ENCODE results near the gene LCE6A. TPM values are rescaled to one million over a fixed set of nuclear protein-coding genes. Genes with fewer than 3 reads are reported as not detected.

LCE6A gene
- total and polyA plus RNA-seq, 9 donors, result not detected

DNA sequence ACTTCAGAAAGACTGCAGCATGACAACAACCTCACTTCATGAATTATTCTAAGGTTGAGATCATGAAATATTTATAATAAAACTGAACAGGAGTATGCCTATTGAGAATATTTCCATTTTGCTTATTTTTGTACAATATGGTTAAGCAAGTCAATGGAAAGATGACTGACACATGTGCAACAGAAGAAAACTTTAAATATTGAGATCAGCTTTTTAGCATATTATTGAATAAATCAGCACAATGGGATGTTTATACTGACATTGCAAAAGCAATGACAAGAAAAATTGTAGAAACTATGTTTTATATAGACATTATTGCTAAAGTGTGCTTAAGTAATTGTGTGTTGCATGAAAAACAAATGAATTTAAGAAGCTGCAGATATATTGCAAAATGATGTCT, 21.8 kb downstream of the LCE6A start:
- no peaks in the 10 kb centered on the region for H3K27me3 ChIP-seq
- no peak for DNase-seq
- no peaks in the 10 kb centered on the region for H3K36me3 ChIP-seq
- intact Hi-C loops (cut with DNase I), result no loop called here
- no peaks in the 10 kb centered on the region for H3K9me3 ChIP-seq
- H3K4me3 ChIP-seq, result no peak overlapping the region
- no peaks in the 10 kb centered on the region for H3K4me1 ChIP-seq (ENCODE audit: insufficient read depth)
- H3K27ac ChIP-seq, result no peak overlapping the region
- no peak for TF ChIP-seq EP300 (IDR thresholded peaks at IDR 0.05)
- TF ChIP-seq, protein P1, sequence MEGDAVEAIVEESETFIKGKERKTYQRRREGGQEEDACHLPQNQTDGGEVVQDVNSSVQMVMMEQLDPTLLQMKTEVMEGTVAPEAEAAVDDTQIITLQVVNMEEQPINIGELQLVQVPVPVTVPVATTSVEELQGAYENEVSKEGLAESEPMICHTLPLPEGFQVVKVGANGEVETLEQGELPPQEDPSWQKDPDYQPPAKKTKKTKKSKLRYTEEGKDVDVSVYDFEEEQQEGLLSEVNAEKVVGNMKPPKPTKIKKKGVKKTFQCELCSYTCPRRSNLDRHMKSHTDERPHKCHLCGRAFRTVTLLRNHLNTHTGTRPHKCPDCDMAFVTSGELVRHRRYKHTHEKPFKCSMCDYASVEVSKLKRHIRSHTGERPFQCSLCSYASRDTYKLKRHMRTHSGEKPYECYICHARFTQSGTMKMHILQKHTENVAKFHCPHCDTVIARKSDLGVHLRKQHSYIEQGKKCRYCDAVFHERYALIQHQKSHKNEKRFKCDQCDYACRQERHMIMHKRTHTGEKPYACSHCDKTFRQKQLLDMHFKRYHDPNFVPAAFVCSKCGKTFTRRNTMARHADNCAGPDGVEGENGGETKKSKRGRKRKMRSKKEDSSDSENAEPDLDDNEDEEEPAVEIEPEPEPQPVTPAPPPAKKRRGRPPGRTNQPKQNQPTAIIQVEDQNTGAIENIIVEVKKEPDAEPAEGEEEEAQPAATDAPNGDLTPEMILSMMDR (IDR thresholded peaks at IDR 0.05), result no peak
- no peak for TF ChIP-seq POLR2A (IDR thresholded peaks at IDR 0.05)

DNA sequence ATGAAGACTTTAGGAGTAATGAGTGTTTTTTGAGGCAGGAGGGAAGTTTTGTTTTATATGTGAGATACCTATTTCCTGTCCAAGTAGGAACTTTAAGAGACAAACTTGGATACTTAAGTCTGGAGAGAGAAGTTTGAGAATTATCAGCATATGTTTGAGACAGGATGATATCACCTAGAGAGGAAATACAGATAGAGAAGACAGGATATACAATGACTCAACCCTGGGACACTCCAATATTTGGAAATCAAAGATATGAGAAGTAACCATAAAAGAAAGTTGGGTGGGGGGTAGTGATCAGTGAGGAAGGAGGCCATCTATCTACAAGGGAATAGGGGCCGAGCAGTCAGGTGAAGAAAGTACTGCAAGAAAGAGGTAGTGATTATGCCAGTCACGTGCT, 23.7 kb downstream of the LCE6A start:
- intact Hi-C loops (cut with DNase I), result no loop called here
- no peaks in the 10 kb centered on the region for H3K27me3 ChIP-seq

DNA sequence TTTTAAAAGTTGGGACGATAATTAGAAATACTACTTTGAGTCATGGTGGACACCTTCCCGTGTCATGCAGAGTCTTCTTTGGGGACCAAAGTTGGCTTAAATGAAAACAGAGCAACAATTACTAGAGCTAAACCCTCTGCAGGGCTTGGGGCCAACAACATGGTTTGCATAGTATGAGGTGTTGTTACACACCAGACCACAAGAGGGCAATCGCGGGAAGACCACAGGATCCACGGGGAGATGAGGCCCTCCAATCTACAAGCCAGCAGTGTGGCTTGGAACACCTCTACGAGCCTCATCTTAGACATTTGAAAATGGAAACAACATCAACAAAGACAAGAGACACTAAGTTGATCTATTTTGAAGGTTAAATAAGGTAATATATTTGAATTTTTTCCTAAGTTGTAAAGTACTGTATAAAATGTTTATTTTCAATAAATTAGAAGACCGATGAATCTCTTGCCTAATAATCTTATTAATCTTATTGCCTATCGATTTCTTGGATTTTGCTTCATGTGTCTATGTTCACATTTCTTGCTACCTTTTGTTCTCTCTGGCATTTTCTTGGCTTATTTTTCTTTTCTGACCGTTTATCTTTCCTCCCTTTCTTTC, 27.3 kb downstream of the LCE6A start:
- TF ChIP-seq EP300 (IDR thresholded peaks at IDR 0.05), result no peak
- TF ChIP-seq, protein P1 (IDR thresholded peaks at IDR 0.05), result peak in 2 of 3 donors; percentile 28 to 30
- peak; percentile 49 to 70 (median 61) for DNase-seq
- no peaks in the 10 kb centered on the region for H3K4me1 ChIP-seq (ENCODE audit: insufficient read depth)
- H3K27ac ChIP-seq, result no peak overlapping the region
- H3K36me3 ChIP-seq, result no peaks in the 10 kb centered on the region
- no peak overlapping the region for H3K4me3 ChIP-seq
- no peaks in the 10 kb centered on the region for H3K9me3 ChIP-seq
- 39 to 50% (median 48%) methylated on average over 9 of the region's 9 CpGs for WGBS, 3 donors
- H3K27me3 ChIP-seq, result no peaks in the 10 kb centered on the region
- intact Hi-C loops (cut with DNase I), result loop anchor here in 1 of 4 donors (5.0 kb wide), 1 partner anchor 352 kb away; no protein-coding TSS in a partner anchor

More for the DNA sequence above, 23.7 kb downstream of the LCE6A start:
- no peak for TF ChIP-seq POLR2A (IDR thresholded peaks at IDR 0.05)
- TF ChIP-seq, protein P1 (IDR thresholded peaks at IDR 0.05), result no peak
- TF ChIP-seq EP300 (IDR thresholded peaks at IDR 0.05), result no peak
- Histone ChIP-seq H3K36me3 (no peaks in the 10 kb centered on the region), H3K4me3 (no peak overlapping the region), H3K9me3 (no peaks in the 10 kb centered on the region), H3K27ac (no peak overlapping the region), H3K4me1 (ENCODE audit: insufficient read depth) (no peaks in the 10 kb centered on the region)
- DNase-seq, result no peak
- WGBS, 3 donors, result 86 to 95% (median 94%) methylated on average over 2 of the region's 2 CpGs

DNA sequence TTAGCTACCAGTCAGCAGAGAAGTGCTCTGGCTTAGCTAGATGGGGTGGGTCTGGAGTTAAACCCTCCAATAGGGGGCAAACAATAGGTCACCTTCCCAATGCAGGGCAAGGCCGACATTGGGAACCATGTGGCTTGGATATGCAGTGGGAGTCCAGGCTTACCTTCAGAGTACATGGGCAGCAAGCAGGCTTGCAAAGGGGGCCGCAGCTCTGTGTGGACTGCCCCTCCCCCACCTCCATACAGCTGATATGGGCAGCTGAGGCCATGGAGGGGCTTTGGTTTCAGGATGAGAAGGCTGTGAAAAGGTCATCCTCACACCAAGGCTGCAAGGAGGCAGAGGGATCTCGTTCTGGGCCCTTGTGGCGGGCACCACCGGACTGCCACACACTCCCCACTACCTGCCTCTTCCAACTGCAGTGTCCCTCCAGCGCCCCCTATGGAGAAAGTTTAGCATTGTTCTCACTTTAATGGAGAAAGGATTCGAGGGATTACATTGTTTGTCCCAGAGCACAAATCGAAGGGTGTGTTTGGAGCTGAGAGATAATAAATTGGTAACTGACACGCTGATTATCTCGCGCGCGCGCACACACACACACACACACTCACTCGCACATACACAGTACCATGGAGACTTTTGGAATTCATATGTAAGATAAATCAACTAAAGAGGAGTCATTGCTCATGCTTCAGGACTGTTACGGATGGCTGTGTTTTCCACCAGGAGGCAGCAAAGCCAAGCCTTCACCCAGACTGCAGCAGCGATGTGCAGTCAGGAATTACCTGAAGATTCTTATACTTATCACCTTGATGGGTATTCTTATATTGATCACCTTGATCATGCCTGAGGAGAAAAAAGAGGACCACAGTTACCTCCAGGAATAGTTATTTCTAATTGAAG, 28.4 kb downstream of the LCE6A start:
- intact Hi-C loops (cut with DNase I), result loop anchor here in 1 of 4 donors (5.0 kb wide), 1 partner anchor 351 kb away; no protein-coding TSS in a partner anchor
- Histone ChIP-seq H3K9me3 (no peaks in the 10 kb centered on the region), H3K27ac (no peak overlapping the region), H3K4me3 (no peak overlapping the region), H3K36me3 (no peaks in the 10 kb centered on the region), H3K4me1 (ENCODE audit: insufficient read depth) (no peaks in the 10 kb centered on the region), H3K27me3 (no peaks in the 10 kb centered on the region)
- no peak for TF ChIP-seq POLR2A (IDR thresholded peaks at IDR 0.05)
- no peak for TF ChIP-seq EP300 (IDR thresholded peaks at IDR 0.05)
- TF ChIP-seq, protein P1 (IDR thresholded peaks at IDR 0.05), result no peak
- DNase-seq, result no peak
- 60 to 74% (median 68%) methylated on average over 17 of the region's 17 CpGs for WGBS, 3 donors
